Gastroesophageal sphincter (tissue), 3 donors: ENCODE measurements around the gene CDH15.

Source experiments
- CTCF ChIP-seq, 4 experiments: fragments of 200-600 bp in 2 of 4; fragments of 450-650 bp in 2 of 4; sonication (generic) in 1 of 4; IDR thresholded peaks; one replicate each; pipeline ENCODE4 v1.5.1; 2017 to 2019; ENCODE audit warnings: antibody characterized with exemption in 4 of 4, mild to moderate bottlenecking in 2 of 4, moderate library complexity in 2 of 4
- EP300 ChIP-seq: sonication (generic); formaldehyde crosslinking; IDR thresholded peaks from one replicate; pipeline ENCODE4 v1.6.1; 2017; ENCODE audit warnings: antibody characterized with exemption, mild to moderate bottlenecking

GRCh38 chr16:89219365-89219764 is 47.8 kb downstream of the CDH15 start:
- TF ChIP-seq CTCF (IDR thresholded peaks at IDR 0.05) (no peak), EP300 (no peak)
